GM13977 (cell line): ENCODE measurements around the gene TMEM217.
A peak's percentile ranks its signal among the peaks of the same experiment; 100 is the strongest.
"Not testable (repeated sequence)": the region's sequence is repeated elsewhere in the genome, so short reads cannot be mapped to it uniquely, and the experiment has no call there.

ENCODE experiments used
- DNase-seq: peaks from one replicate; pipeline ENCODE4 v3.0.0; 2012; ENCODE audit warnings: low spot score
- in situ Hi-C: fragments of 300-500 bp; cut with MboI; formaldehyde crosslinking; loops from one replicate; pipeline ENCODE4 v1.12.0; 2022; ENCODE audit warnings: low sequenced_read_pairs, low pct_unique_long_range_greater_than_20kb, mixed read lengths, inconsistent platforms; ENCODE audit not compliant: unreplicated experiment
- TF ChIP-seq, protein P1 (sequence below): IDR thresholded peaks from 2 replicates; pipeline ENCODE4 v1.5.1; 2012; ENCODE audit warnings: mild to moderate bottlenecking, control low read depth; ENCODE audit not compliant: insufficient read depth; ENCODE audit errors: extremely low read depth, missing control alignments

TMEM217 gene

DNA sequence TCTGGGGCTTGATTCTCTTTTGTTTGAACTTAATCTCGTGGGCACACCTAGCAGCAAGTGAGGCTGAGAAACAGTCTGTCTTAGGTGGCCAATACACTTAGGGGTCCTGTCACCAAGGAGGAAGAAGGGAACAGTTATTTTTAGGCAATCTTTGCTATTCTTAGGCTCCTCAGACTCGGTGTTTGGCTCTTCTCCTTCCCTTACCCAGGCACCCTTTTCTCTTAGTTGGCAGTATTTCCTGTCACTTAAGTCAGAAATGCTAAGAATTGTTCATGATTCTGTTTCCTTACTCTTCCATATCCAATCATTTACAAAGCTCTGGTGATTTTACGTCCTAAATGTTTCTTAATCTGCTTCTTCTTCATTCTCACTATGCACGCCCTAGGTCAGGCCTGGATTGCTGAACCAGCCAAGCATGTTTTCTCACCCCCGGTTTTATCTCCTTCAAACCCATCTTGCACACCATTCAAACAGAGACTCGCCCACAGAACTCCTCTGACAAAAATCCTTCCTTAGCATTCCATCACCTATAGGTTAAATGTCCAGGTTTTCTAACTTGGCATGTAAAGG, 45.2 kb upstream of the TMEM217 start:
- no peak for DNase-seq
- in situ Hi-C loops: no loop called here
- TF ChIP-seq, protein P1, sequence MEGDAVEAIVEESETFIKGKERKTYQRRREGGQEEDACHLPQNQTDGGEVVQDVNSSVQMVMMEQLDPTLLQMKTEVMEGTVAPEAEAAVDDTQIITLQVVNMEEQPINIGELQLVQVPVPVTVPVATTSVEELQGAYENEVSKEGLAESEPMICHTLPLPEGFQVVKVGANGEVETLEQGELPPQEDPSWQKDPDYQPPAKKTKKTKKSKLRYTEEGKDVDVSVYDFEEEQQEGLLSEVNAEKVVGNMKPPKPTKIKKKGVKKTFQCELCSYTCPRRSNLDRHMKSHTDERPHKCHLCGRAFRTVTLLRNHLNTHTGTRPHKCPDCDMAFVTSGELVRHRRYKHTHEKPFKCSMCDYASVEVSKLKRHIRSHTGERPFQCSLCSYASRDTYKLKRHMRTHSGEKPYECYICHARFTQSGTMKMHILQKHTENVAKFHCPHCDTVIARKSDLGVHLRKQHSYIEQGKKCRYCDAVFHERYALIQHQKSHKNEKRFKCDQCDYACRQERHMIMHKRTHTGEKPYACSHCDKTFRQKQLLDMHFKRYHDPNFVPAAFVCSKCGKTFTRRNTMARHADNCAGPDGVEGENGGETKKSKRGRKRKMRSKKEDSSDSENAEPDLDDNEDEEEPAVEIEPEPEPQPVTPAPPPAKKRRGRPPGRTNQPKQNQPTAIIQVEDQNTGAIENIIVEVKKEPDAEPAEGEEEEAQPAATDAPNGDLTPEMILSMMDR: no peak

DNA sequence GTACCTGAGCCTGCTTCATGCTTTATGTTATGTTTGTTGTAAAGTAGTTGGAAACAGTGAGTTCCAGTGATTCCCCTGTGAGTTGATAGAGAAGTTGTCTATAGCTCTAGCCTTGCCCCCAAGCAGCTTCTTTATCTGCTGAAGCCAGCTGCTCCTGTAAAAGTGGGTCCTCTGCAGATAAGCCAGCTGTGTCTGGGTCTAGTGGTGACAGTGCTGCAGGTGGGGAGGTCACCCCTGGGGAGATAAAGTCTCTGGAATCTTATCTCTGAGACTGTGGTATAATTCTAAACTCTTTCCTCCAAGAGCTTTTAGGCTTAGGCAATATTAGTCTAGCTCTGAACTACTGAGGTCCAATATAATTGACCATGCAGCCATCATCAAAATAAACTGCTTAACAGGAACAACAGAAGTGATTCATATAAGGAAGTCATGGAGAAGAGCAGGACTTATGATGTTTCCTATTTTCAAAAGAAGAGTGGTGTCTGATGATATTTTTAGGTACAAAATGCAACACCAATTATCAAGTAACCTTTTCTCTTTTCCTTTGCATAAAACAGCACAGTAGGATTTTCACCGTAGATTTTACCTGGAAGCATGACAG, 44.2 kb upstream of the TMEM217 start:
- in situ Hi-C loops: no loop called here
- no peak for DNase-seq
- TF ChIP-seq, protein P1: no peak

DNA sequence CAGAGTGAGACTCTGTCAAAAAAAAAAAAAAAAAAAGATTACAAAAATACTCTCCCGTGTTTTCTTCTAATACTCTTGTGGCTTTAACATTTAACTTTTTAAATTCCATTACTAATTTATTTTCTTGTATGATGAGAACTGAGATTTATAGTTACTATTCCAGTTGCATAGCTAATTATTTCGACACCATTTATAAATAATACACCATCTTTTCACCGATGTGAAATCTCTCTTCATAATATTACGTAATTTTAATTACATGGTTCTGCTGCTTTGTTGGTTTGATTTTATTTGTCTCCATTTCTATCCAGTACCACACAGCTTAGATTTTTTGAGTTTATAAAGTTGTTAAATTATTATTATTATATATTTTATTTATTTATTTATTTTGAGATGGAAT, 42.0 kb upstream of the TMEM217 start:
- no peak for DNase-seq
- TF ChIP-seq, protein P1: no peak
- in situ Hi-C loops: no loop called here

DNA sequence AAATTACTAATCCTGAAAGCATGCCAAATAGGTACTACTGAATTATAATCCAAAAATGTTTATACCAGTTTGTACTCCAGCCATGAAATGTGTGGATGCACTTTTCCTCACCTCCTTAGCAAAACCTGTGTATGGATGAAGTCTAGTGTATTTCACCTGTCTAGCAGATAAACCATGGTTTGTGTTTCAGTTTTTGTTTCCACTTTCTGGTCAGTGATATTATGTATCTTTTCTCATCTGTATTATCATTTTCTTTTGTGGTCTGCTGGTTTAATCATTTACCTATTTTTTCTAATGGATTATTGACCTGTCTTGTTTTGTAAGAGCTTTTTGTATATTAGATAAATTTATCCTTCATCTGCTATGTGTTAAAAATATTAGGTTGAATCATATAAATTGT, 41.0 kb upstream of the TMEM217 start:
- TF ChIP-seq, protein P1: no peak
- in situ Hi-C loops: no loop called here
- DNase-seq: peak; percentile 46

DNA sequence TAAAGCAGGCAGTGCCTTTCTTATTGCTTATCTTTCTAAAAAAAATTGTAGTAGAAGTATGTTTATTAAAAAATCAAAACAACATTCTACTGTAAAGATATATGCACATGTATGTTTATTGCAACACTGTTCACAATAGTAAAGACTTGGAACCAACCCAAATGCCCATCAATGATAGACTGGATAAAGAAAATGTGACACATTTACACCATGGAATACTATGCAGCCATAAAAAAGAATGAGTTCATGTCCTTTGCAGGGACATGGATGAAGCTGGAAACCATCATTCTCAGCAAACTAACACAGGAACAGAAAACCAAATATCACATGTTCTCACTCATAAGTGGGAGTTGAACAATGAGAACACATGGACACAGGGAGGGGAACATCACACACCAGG, 39.7 kb upstream of the TMEM217 start:
- in situ Hi-C loops, DNase-seq: not testable (repeated sequence)

DNA sequence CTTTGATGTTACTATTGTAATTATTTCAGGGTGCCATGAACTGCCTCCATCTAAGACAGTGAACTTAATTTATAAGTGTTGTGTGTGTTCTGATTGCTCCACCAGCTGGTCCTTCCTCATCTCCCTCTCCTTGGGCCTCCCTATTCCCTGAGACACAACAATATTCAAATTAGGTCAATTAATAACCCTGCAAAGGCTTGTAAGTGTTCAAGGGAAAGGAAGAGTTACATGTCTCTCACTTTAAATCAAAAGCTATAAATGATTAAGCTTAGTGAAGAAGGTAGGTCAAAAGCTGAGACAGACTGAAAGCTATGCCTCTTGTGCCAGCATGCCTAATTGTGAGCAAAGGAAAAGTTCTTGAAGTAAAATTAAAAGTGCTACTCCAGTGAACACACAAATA, 35.5 kb upstream of the TMEM217 start:
- TF ChIP-seq, protein P1: no peak
- in situ Hi-C loops: no loop called here
- no peak for DNase-seq

DNA sequence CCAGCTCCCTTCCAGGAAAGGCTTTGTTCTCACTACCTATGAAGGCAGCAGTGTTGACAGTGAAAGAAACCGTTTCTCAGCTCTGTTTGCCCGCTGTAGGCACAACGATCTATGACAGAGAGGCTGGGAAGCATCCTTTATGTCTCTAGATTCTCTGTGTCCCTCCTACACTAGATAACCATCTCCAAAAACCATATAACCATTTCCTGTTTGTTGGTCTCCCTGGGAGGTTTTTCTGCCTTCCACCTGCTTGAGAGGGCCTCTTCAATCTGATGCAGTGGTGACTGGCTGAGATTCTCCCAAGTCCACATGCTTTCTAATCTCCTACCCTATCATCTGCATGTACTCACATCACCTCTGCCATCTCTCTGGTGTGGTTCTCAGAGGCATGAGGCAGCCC, 32.0 kb upstream of the TMEM217 start:
- TF ChIP-seq, protein P1: no peak
- in situ Hi-C loops: no loop called here
- no peak for DNase-seq
